Trophoblast cell (in vitro differentiated cells and primary cell): Measurements from ENCODE around the gene SPAG16.

ENCODE experiments used
- DNase-seq, 2 donors: peaks; one replicate each; pipeline ENCODE4 v3.0.0-alpha.2; 2016
- H2AFZ ChIP-seq: 2 replicates; pipeline ENCODE4 v1.6.1; 2013; ENCODE audit warnings: low read length, moderate library complexity, mild to moderate bottlenecking; ENCODE audit not compliant: insufficient read depth, poor library complexity
- H2AK5ac ChIP-seq: 2 replicates; pipeline ENCODE4 v1.6.1; 2013; ENCODE audit warnings: mild to moderate bottlenecking, low read length
- H2BK120ac ChIP-seq: 2 replicates; pipeline ENCODE4 v1.6.1; 2013; ENCODE audit warnings: low read length, mild to moderate bottlenecking, moderate library complexity; ENCODE audit not compliant: insufficient read depth, poor library complexity
- H2BK12ac ChIP-seq: 2 replicates; pipeline ENCODE4 v1.6.1; 2013; ENCODE audit warnings: mild to moderate bottlenecking, low read length, moderate library complexity
- H2BK5ac ChIP-seq: 2 replicates; pipeline ENCODE4 v1.6.1; 2013; ENCODE audit warnings: low read length, low read depth, moderate library complexity, mild to moderate bottlenecking; ENCODE audit not compliant: poor library complexity
- H3K14ac ChIP-seq: 2 replicates; pipeline ENCODE4 v1.6.1; 2013; ENCODE audit warnings: mild to moderate bottlenecking, low read length
- H3K18ac ChIP-seq: 2 replicates; pipeline ENCODE4 v1.6.1; 2013; ENCODE audit warnings: mild to moderate bottlenecking, low read length
- H3K23ac ChIP-seq: 2 replicates; pipeline ENCODE4 v1.6.1; 2013; ENCODE audit warnings: low read length
- H3K27ac ChIP-seq: 2 replicates; pipeline ENCODE4 v1.5.1; 2013; ENCODE audit warnings: low read depth, mild to moderate bottlenecking, inconsistent platforms, low read length, moderate library complexity
- H3K27me3 ChIP-seq: 2 replicates; pipeline ENCODE4 v1.6.1; 2013; ENCODE audit warnings: inconsistent platforms, mild to moderate bottlenecking, low read length, moderate library complexity; ENCODE audit not compliant: insufficient read depth
- H3K36me3 ChIP-seq, 2 experiments: 1 replicate in 1 of 2; 2 replicates in 1 of 2; pipeline ENCODE4 v1.6.1; 2013; ENCODE audit warnings: low read length in 2 of 2, mild to moderate bottlenecking in 2 of 2, moderate library complexity in 1 of 2; ENCODE audit not compliant: insufficient read depth in 2 of 2, control insufficient read depth in 1 of 2
- H3K4ac ChIP-seq: 2 replicates; pipeline ENCODE4 v1.6.1; 2013; ENCODE audit warnings: low read depth, mild to moderate bottlenecking, low read length, moderate library complexity
- H3K4me1 ChIP-seq, 2 experiments: 1 replicate in 1 of 2; 2 replicates in 1 of 2; pipeline ENCODE4 v1.6.1; 2013; ENCODE audit warnings: low read length in 2 of 2, mild to moderate bottlenecking in 2 of 2, moderate library complexity in 1 of 2; ENCODE audit not compliant: insufficient read depth in 2 of 2, control insufficient read depth in 1 of 2
- H3K4me2 ChIP-seq: 2 replicates; pipeline ENCODE4 v1.6.1; 2013; ENCODE audit warnings: inconsistent platforms, mild to moderate bottlenecking, low read length, moderate library complexity
- H3K4me3 ChIP-seq: 2 replicates; pipeline ENCODE4 v1.5.1; 2013; ENCODE audit warnings: mild to moderate bottlenecking, low read depth, low read length, inconsistent platforms
- H3K79me1 ChIP-seq: one replicate; pipeline ENCODE4 v1.6.1; 2013; ENCODE audit warnings: low read length
- H3K79me2 ChIP-seq: 2 replicates; pipeline ENCODE4 v1.6.1; 2013; ENCODE audit warnings: low read length, mild to moderate bottlenecking; ENCODE audit not compliant: control insufficient read depth, insufficient read depth, poor library complexity
- H3K9ac ChIP-seq: 2 replicates; pipeline ENCODE4 v1.6.1; 2013; ENCODE audit warnings: mild to moderate bottlenecking, low read length
- H3K9me3 ChIP-seq: 2 replicates; pipeline ENCODE4 v1.6.1; 2013; ENCODE audit warnings: low read depth, mild to moderate bottlenecking, control low read depth, inconsistent platforms, low read length; ENCODE audit not compliant: insufficient read depth
- H4K12ac ChIP-seq: 2 replicates; pipeline ENCODE4 v1.6.1; 2013; ENCODE audit warnings: low read depth, mild to moderate bottlenecking, low read length, moderate library complexity
- H4K8ac ChIP-seq: 2 replicates; pipeline ENCODE4 v1.6.1; 2013; ENCODE audit warnings: low read depth, mild to moderate bottlenecking, low read length, moderate library complexity
- H4K91ac ChIP-seq: one replicate; pipeline ENCODE4 v1.6.1; 2013; ENCODE audit warnings: low read depth, mild to moderate bottlenecking, low read length, moderate library complexity
- WGBS: extraction: QIAGEN DNeasy Blood & Tissue Kit; methylation state at CpG from one replicate; pipeline ENCODE4 v1.1.7; 2013; ENCODE audit warnings: missing lambda C conversion rate; ENCODE audit not compliant: insufficient read length, insufficient coverage; ENCODE audit errors: extremely low coverage; 5-methylcytosine and 5-hydroxymethylcytosine counted together

The SPAG16 gene

GRCh38 chr2:213249502-213249901 lies 34.8 kb upstream of the SPAG16 start:
- H3K36me3 ChIP-seq: no peaks in the 10 kb centered on the region
- H2BK5ac ChIP-seq: no peak overlapping the region
- H3K79me2 ChIP-seq: no peaks in the 10 kb centered on the region
- H4K8ac ChIP-seq: no peak overlapping the region
- WGBS: no CpG with 5 or more reads among the region's 6 CpGs
- H3K27ac ChIP-seq: no peak overlapping the region
- no peak overlapping the region for H3K23ac ChIP-seq
- H3K27me3 ChIP-seq: no peaks in the 10 kb centered on the region
- peak overlapping the region; percentile 60 for H2BK120ac ChIP-seq
- no peak overlapping the region for H4K12ac ChIP-seq
- peak overlapping the region; percentile 49 for H2BK12ac ChIP-seq
- peaks cover 0 to 7% of the 10 kb centered on the region in 2 experiments for H3K4me1 ChIP-seq
- no peak overlapping the region for H3K14ac ChIP-seq
- no peak overlapping the region for H3K4me2 ChIP-seq
- no peaks in the 10 kb centered on the region for H3K79me1 ChIP-seq
- H3K9me3 ChIP-seq: no peaks in the 10 kb centered on the region
- H2AK5ac ChIP-seq: no peak overlapping the region
- peak in 1 of 2 donors; percentile 35 for DNase-seq
- H2AFZ ChIP-seq: no peak overlapping the region
- H3K18ac ChIP-seq: no peak overlapping the region
- no peak overlapping the region for H3K4me3 ChIP-seq
- H4K91ac ChIP-seq: no peak overlapping the region
- no peak overlapping the region for H3K9ac ChIP-seq
- no peak overlapping the region for H3K4ac ChIP-seq

- WGBS: no CpG with 5 or more reads among the region's 3 CpGs
- no peak overlapping the region for H3K18ac ChIP-seq
These were observed 32.6 kb upstream of the SPAG16 start for GRCh38 chr2:213251618-213252017.

GRCh38 chr2:213252206-213252605 lies 32.1 kb upstream of the SPAG16 start:
- H3K14ac ChIP-seq: no peak overlapping the region
- H2BK5ac ChIP-seq: no peak overlapping the region
- no peak overlapping the region for H4K91ac ChIP-seq
- WGBS: no CpG with 5 or more reads among the region's 1 CpG
- H3K36me3 ChIP-seq: no peaks in the 10 kb centered on the region
- no peak overlapping the region for H2BK120ac ChIP-seq
- peaks cover 0 to 7% of the 10 kb centered on the region in 2 experiments for H3K4me1 ChIP-seq
- no peak overlapping the region for H2AK5ac ChIP-seq
- no peaks in the 10 kb centered on the region for H3K9me3 ChIP-seq
- H4K8ac ChIP-seq: no peak overlapping the region
- H3K18ac ChIP-seq: no peak overlapping the region
- H3K4ac ChIP-seq: no peak overlapping the region
- no peaks in the 10 kb centered on the region for H3K79me1 ChIP-seq
- no peak for DNase-seq
- no peaks in the 10 kb centered on the region for H3K27me3 ChIP-seq
- H3K9ac ChIP-seq: no peak overlapping the region
- H3K79me2 ChIP-seq: no peaks in the 10 kb centered on the region
- no peak overlapping the region for H2AFZ ChIP-seq
- no peak overlapping the region for H3K4me3 ChIP-seq
- no peak overlapping the region for H3K27ac ChIP-seq
- H3K4me2 ChIP-seq: no peak overlapping the region
- no peak overlapping the region for H2BK12ac ChIP-seq
- H3K23ac ChIP-seq: no peak overlapping the region
- no peak overlapping the region for H4K12ac ChIP-seq

More at GRCh38 chr2:213251618-213252017, 32.6 kb upstream of the SPAG16 start:
- DNase-seq: peak in 1 of 2 donors; percentile 85
- Histone ChIP-seq H3K27me3 (no peaks in the 10 kb centered on the region), H4K91ac (no peak overlapping the region), H3K23ac (no peak overlapping the region), H3K4me3 (no peak overlapping the region), H2AK5ac (no peak overlapping the region), H3K4me2 (no peak overlapping the region), H4K8ac (no peak overlapping the region), H3K27ac (no peak overlapping the region), H4K12ac (no peak overlapping the region), H2BK5ac (no peak overlapping the region), H3K79me2 (no peaks in the 10 kb centered on the region), H3K4ac (no peak overlapping the region), H2BK12ac (no peak overlapping the region), H3K9me3 (no peaks in the 10 kb centered on the region), H2BK120ac (no peak overlapping the region), H3K79me1 (no peaks in the 10 kb centered on the region), H3K36me3 (no peaks in the 10 kb centered on the region), H3K9ac (no peak overlapping the region), H3K4me1 (peaks cover 0 to 7% of the 10 kb centered on the region in 2 experiments), H2AFZ (no peak overlapping the region), H3K14ac (no peak overlapping the region)

GRCh38 chr2:213253162-213253561 lies 31.1 kb upstream of the SPAG16 start:
- H3K4me3 ChIP-seq: no peak overlapping the region
- H3K14ac ChIP-seq: no peak overlapping the region
- H2BK5ac ChIP-seq: no peak overlapping the region
- no peak overlapping the region for H2AFZ ChIP-seq
- no peak overlapping the region for H3K27ac ChIP-seq
- H3K4ac ChIP-seq: no peak overlapping the region
- H3K18ac ChIP-seq: no peak overlapping the region
- H3K79me1 ChIP-seq: no peaks in the 10 kb centered on the region
- no peaks in the 10 kb centered on the region for H3K27me3 ChIP-seq
- H4K12ac ChIP-seq: no peak overlapping the region
- H3K79me2 ChIP-seq: no peaks in the 10 kb centered on the region
- WGBS: no CpG with 5 or more reads among the region's 4 CpGs
- H2AK5ac ChIP-seq: no peak overlapping the region
- peaks cover 0 to 7% of the 10 kb centered on the region in 2 experiments for H3K4me1 ChIP-seq
- H2BK12ac ChIP-seq: no peak overlapping the region
- H4K91ac ChIP-seq: no peak overlapping the region
- H3K23ac ChIP-seq: no peak overlapping the region
- DNase-seq: no peak
- H3K4me2 ChIP-seq: no peak overlapping the region
- peak overlapping the region; percentile 43 for H2BK120ac ChIP-seq
- H4K8ac ChIP-seq: no peak overlapping the region
- H3K9me3 ChIP-seq: no peaks in the 10 kb centered on the region
- no peaks in the 10 kb centered on the region for H3K36me3 ChIP-seq
- H3K9ac ChIP-seq: no peak overlapping the region
